Activated CD8-positive, alpha-beta T cell treated with anti-CD3 and anti-CD28 coated beads, Interleukin-2, amount 10 ng/mL, durations not matched to agents 7 days and 5 days (primary cell): ENCODE measurements around the gene SLCO3A1. TPM values are rescaled to one million over a fixed set of nuclear protein-coding genes. Genes with fewer than 3 reads are reported as not detected.

ENCODE experiments used
- ATAC-seq: fragments of 150-1000 bp; cut with Tn5 transposase; one replicate; pipeline ENCODE4 v1.10.0; 2021; ENCODE audit warnings: moderate library complexity
- CTCF ChIA-PET: fragments of 350-600 bp; sonication (Branson Sonifier 250); formaldehyde crosslinking; loops from one replicate; lab custom pipeline; 2021; ENCODE audit warnings: antibody characterized with exemption; lab: Charles Lee
- POLR2A ChIA-PET: fragments of 350-600 bp; sonication (Branson Sonifier 250); formaldehyde crosslinking; loops from one replicate; lab custom pipeline; 2021; ENCODE audit warnings: antibody characterized with exemption; lab: Charles Lee
- DNase-seq: peaks from one replicate; pipeline ENCODE4 v3.0.0-alpha.2; 2020
- H3K27ac Mint-ChIP-seq: one replicate; pipeline ENCODE4 v1.8.0; 2021; ENCODE audit warnings: mild to moderate bottlenecking, mixed read lengths
- H3K27me3 Mint-ChIP-seq: one replicate; pipeline ENCODE4 v1.8.0; 2021; ENCODE audit warnings: low read depth, mixed read lengths
- H3K36me3 Mint-ChIP-seq: one replicate; pipeline ENCODE4 v1.8.0; 2021; ENCODE audit warnings: low read depth, mixed read lengths
- H3K4me1 Mint-ChIP-seq: one replicate; pipeline ENCODE4 v1.8.0; 2021; ENCODE audit warnings: low read depth, mixed read lengths
- H3K4me3 Mint-ChIP-seq: one replicate; pipeline ENCODE4 v1.8.0; 2021; ENCODE audit warnings: mild to moderate bottlenecking, mixed read lengths
- H3K9me3 Mint-ChIP-seq: one replicate; pipeline ENCODE4 v1.8.0; 2022; ENCODE audit warnings: mixed read lengths; ENCODE audit not compliant: insufficient read depth
- total RNA-seq, 2 experiments: library from RNA; stranded (reverse); gene quantifications; one replicate each; pipeline ENCODE4 v1.2.3, GENCODE V29; 2021

The SLCO3A1 gene
- total RNA-seq, 2 experiments from 2014 or later: 29.3 to 32.7 TPM

GRCh38 chr15:91895051-91895450 is 41.5 kb downstream of the SLCO3A1 start:
- H3K27ac Mint-ChIP-seq: no peak overlapping the region
- no peak for DNase-seq
- H3K36me3 Mint-ChIP-seq: peaks cover 12% of the 10 kb centered on the region
- H3K4me1 Mint-ChIP-seq: no peaks in the 10 kb centered on the region
- H3K4me3 Mint-ChIP-seq: no peak overlapping the region
- ATAC-seq: no peak
- H3K27me3 Mint-ChIP-seq: no peaks in the 10 kb centered on the region
- peaks cover 8% of the 10 kb centered on the region for H3K9me3 Mint-ChIP-seq
- ChIA-PET POLR2A (interaction anchor here (0.9 kb wide), 1 partner anchor 41 kb away, joined by 3 read pairs; the partner anchor contains the start of gene SLCO3A1), CTCF (interaction anchor here (1.4 kb wide), 1 partner anchor 48 kb away, joined by 4 read pairs; no protein-coding TSS in a partner anchor)

- DNase-seq: no peak
- Mint-ChIP-seq H3K27ac (no peak overlapping the region), H3K4me1 (no peaks in the 10 kb centered on the region), H3K4me3 (no peak overlapping the region), H3K36me3 (peaks cover 12% of the 10 kb centered on the region), H3K27me3 (no peaks in the 10 kb centered on the region), H3K9me3 (peaks cover 10% of the 10 kb centered on the region)
- ChIA-PET CTCF (interaction anchor here (1.4 kb wide), 1 partner anchor 10 kb away, joined by 3 read pairs; no protein-coding TSS in a partner anchor), POLR2A (no interaction called here)
- no peak for ATAC-seq
Observed at GRCh38 chr15:91896341-91897055, 43.0 kb downstream of the SLCO3A1 start.

- Mint-ChIP-seq H3K27me3 (no peaks in the 10 kb centered on the region), H3K4me3 (no peak overlapping the region), H3K4me1 (no peaks in the 10 kb centered on the region), H3K27ac (no peak overlapping the region), H3K9me3 (peaks cover 15% of the 10 kb centered on the region), H3K36me3 (peaks cover 5% of the 10 kb centered on the region)
- ATAC-seq: no peak
- ChIA-PET POLR2A (interaction anchor here (0.6 kb wide), 1 partner anchor 894 kb away, joined by 4 read pairs; no protein-coding TSS in a partner anchor), CTCF (no interaction called here)
- DNase-seq: no peak
Observed at GRCh38 chr15:91897585-91898372, 44.3 kb downstream of the SLCO3A1 start.

DNA sequence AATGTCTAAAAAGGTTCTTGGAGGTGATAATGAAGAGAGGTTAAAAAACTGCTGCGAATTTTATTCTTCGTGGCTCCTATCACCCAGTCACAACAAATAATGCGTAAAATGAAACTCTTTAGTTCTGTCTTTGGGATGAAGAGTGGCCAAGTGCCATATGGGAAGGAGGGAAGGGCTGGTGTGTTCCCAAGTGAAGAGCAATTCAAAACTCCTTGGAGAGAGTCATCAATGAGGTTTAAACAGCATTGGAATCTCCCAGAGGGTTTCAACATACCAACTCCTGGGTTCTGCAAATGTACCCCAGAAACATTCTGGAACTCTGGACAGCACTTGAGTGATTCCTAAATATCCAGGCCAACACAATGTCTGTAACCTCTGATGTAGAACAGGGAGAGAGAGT is 45.3 kb downstream of the SLCO3A1 start:
- Mint-ChIP-seq H3K36me3 (peaks cover 5% of the 10 kb centered on the region), H3K27me3 (no peaks in the 10 kb centered on the region), H3K9me3 (peaks cover 11% of the 10 kb centered on the region), H3K4me1 (no peaks in the 10 kb centered on the region), H3K27ac (no peak overlapping the region), H3K4me3 (no peak overlapping the region)
- CTCF ChIA-PET: no interaction called here
- ATAC-seq: no peak
- POLR2A ChIA-PET: no interaction called here
- DNase-seq: no peak

DNA sequence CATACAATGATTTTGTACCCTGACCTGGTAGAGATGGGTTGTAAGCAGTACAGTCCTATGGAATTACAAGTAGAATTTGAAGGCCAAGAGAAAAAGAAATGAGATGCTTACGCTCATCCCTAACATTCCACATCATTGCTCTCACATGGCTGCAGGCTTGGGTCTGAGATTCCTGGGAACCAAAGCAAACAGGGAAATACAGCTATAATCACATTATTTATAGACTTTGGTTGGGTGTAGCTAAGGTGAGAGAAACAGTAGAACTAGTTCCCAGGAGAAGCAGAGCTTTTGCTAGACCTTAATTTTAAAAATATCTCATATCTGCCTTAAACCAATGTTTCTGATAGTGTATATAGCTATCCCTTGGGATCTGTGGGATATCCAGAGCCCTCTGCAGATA is 51.4 kb downstream of the SLCO3A1 start:
- no peak for ATAC-seq
- DNase-seq: no peak
- Mint-ChIP-seq H3K27me3 (no peaks in the 10 kb centered on the region), H3K4me1 (no peaks in the 10 kb centered on the region), H3K36me3 (peaks cover 5% of the 10 kb centered on the region), H3K4me3 (no peak overlapping the region), H3K27ac (no peak overlapping the region), H3K9me3 (peaks cover 7% of the 10 kb centered on the region)
- ChIA-PET POLR2A (no interaction called here), CTCF (no interaction called here)

DNA sequence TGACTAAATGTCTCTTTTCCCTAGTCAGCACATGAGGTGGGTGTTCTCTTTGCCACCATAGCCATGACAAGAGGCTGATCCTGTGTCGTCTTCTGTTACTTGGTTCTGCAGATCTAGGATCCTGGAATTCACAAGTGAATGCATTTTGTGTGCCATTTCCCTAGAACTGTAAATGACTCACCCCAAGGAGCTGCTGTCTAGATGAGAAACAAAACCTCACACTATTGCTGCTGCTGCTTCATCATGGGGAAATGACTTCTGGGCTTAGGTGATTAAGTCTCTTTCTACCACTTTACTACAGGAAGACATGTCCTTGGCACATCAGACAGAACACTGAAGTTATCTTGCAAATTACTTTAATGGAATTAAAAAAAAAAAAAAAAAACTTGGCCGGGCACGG is 54.9 kb downstream of the SLCO3A1 start:
- H3K36me3 Mint-ChIP-seq: no peaks in the 10 kb centered on the region
- no peaks in the 10 kb centered on the region for H3K27me3 Mint-ChIP-seq
- ChIA-PET CTCF (no interaction called here), POLR2A (no interaction called here)
- no peak overlapping the region for H3K27ac Mint-ChIP-seq
- no peak overlapping the region for H3K4me3 Mint-ChIP-seq
- ATAC-seq: no peak
- H3K4me1 Mint-ChIP-seq: peaks cover 3% of the 10 kb centered on the region
- no peak for DNase-seq
- no peaks in the 10 kb centered on the region for H3K9me3 Mint-ChIP-seq

- Mint-ChIP-seq H3K9me3 (no peaks in the 10 kb centered on the region), H3K36me3 (no peaks in the 10 kb centered on the region), H3K4me3 (no peak overlapping the region), H3K27ac (no peak overlapping the region), H3K4me1 (peaks cover 3% of the 10 kb centered on the region), H3K27me3 (no peaks in the 10 kb centered on the region)
- POLR2A ChIA-PET: no interaction called here
- ATAC-seq (no peak), DNase-seq (no peak)
- CTCF ChIA-PET: no interaction called here
Observed at GRCh38 chr15:91909111-91909510, 55.6 kb downstream of the SLCO3A1 start.

- Mint-ChIP-seq H3K9me3 (no peaks in the 10 kb centered on the region), H3K36me3 (no peaks in the 10 kb centered on the region), H3K27ac (no peak overlapping the region), H3K27me3 (no peaks in the 10 kb centered on the region), H3K4me1 (peaks cover 3% of the 10 kb centered on the region), H3K4me3 (no peak overlapping the region)
- CTCF ChIA-PET: no interaction called here
- POLR2A ChIA-PET: no interaction called here
- DNase-seq: no peak
- no peak for ATAC-seq
Observed at GRCh38 chr15:91909574-91909973, 56.1 kb downstream of the SLCO3A1 start.

DNA sequence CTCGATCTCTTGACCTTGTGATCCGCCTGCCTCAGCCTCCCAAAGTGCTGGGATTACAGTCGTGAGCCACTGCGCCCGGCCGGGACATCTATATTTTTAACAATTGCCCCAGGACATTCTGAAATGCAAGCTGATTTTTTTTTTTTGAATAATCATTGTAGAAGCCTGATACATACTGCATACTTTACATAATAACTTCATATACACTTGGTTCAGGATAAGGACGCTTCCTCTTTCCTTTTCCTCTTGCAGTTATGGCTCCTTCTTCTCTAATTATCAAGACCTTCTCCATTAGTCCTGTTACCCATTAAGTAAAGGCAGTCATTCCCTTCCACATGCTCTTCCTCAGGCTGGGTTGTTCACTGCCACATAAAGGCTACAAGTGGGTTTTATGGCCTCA is 58.3 kb downstream of the SLCO3A1 start:
- no peak overlapping the region for H3K4me3 Mint-ChIP-seq
- H3K4me1 Mint-ChIP-seq: peaks cover 3% of the 10 kb centered on the region
- peaks cover 8% of the 10 kb centered on the region for H3K36me3 Mint-ChIP-seq
- ChIA-PET CTCF (interaction anchor here (1.2 kb wide), 1 partner anchor 58 kb away, joined by 3 read pairs; the partner anchor contains the start of gene SLCO3A1), POLR2A (no interaction called here)
- no peaks in the 10 kb centered on the region for H3K27me3 Mint-ChIP-seq
- ATAC-seq: no peak
- no peaks in the 10 kb centered on the region for H3K9me3 Mint-ChIP-seq
- no peak for DNase-seq
- no peak overlapping the region for H3K27ac Mint-ChIP-seq

DNA sequence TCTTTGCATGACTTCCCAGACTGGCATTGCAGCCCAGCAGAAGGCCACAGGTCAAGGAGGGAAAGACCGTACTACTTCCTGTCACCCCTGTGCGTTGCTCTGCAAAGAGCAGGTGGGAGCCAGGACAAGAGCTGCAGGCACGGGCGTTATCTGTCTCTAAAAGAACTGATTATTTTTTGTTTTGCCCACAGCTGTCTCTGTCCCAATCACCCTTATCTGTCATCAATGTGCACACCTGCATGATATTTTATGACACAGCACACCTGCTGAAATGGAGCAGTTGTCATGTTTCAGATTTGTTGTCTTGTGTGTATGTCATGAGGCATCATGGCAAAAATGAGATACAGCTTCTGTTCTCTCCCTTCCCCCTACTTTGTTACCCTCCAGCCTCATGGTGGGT is 58.8 kb downstream of the SLCO3A1 start:
- DNase-seq (no peak), ATAC-seq (no peak)
- POLR2A ChIA-PET: no interaction called here
- Mint-ChIP-seq H3K36me3 (peaks cover 10% of the 10 kb centered on the region), H3K27ac (no peak overlapping the region), H3K9me3 (no peaks in the 10 kb centered on the region), H3K27me3 (no peaks in the 10 kb centered on the region), H3K4me3 (no peak overlapping the region), H3K4me1 (peaks cover 3% of the 10 kb centered on the region)
- CTCF ChIA-PET: interaction anchor here (1.2 kb wide), 1 partner anchor 59 kb away, joined by 3 read pairs; the partner anchor contains the start of gene SLCO3A1

DNA sequence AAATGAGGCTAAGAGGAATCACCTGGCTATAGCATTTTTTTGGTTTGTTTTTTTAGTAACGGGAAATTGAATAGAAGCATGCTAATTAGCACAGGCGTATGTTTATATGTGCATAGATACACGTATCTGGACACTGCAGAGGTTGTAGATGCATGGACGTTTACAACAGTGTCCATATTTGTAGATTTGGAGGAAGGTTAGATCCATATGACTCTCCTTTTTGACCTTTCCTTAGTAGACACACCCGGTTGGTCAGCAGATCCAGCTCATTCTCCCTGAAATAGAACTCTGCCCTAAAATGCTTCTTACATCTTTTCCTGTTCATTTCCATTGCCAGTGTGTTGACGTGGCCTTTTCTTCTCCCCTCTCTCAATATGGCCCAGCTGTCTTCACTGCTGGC is 60.1 kb downstream of the SLCO3A1 start:
- Mint-ChIP-seq H3K27me3 (no peaks in the 10 kb centered on the region), H3K4me3 (no peak overlapping the region), H3K36me3 (peaks cover 10% of the 10 kb centered on the region), H3K27ac (no peak overlapping the region), H3K4me1 (peaks cover 3% of the 10 kb centered on the region), H3K9me3 (no peaks in the 10 kb centered on the region)
- ChIA-PET CTCF (no interaction called here), POLR2A (no interaction called here)
- DNase-seq: no peak
- ATAC-seq: no peak

- no peaks in the 10 kb centered on the region for H3K27me3 Mint-ChIP-seq
- POLR2A ChIA-PET: no interaction called here
- H3K36me3 Mint-ChIP-seq: peaks cover 10% of the 10 kb centered on the region
- H3K27ac Mint-ChIP-seq: no peak overlapping the region
- no peak overlapping the region for H3K4me3 Mint-ChIP-seq
- no peaks in the 10 kb centered on the region for H3K9me3 Mint-ChIP-seq
- CTCF ChIA-PET: no interaction called here
- no peak for DNase-seq
- ATAC-seq: no peak
- peaks cover 3% of the 10 kb centered on the region for H3K4me1 Mint-ChIP-seq
Observed at GRCh38 chr15:91915576-91915975, 62.1 kb downstream of the SLCO3A1 start.
